ENCODE measurements around the gene ILKAP.

The ILKAP gene

GRCh38 chr2:238123991-238124470 lies 79.5 kb downstream of the ILKAP start:
- no peak for DNase-seq (ENCODE audit: low read depth)
- TF ChIP-seq POLR2A (IDR thresholded peaks at IDR 0.05; ENCODE audit: extremely low read depth, insufficient read length) (no peak), MAX (IDR thresholded peaks at IDR 0.05; ENCODE audit: low read depth, low read length) (no peak), CTCF (IDR thresholded peaks at IDR 0.05; ENCODE audit: low read depth, low read length) (no peak), MYC (IDR thresholded peaks at IDR 0.05; ENCODE audit: low read depth, low read length) (no peak)
- H3K4me3 ChIP-seq (ENCODE audit: low read depth, low read length) = no peak overlapping the region

GRCh38 chr2:238123218-238123971 lies 80.1 kb downstream of the ILKAP start:
- no peak for DNase-seq (ENCODE audit: low read depth)
- TF ChIP-seq MYC (IDR thresholded peaks at IDR 0.05; ENCODE audit: low read depth, low read length) (no peak), MAX (IDR thresholded peaks at IDR 0.05; ENCODE audit: low read depth, low read length) (no peak), CTCF (IDR thresholded peaks at IDR 0.05; ENCODE audit: low read depth, low read length) (no peak), POLR2A (IDR thresholded peaks at IDR 0.05; ENCODE audit: extremely low read depth, insufficient read length) (no peak)
- H3K4me3 ChIP-seq (ENCODE audit: low read depth, low read length) = no peak overlapping the region

- no peak for DNase-seq (ENCODE audit: low read depth)
- no peak overlapping the region for H3K4me3 ChIP-seq (ENCODE audit: low read depth, low read length)
- TF ChIP-seq MAX (IDR thresholded peaks at IDR 0.05; ENCODE audit: low read depth, low read length) (no peak), POLR2A (IDR thresholded peaks at IDR 0.05; ENCODE audit: extremely low read depth, insufficient read length) (no peak), CTCF (IDR thresholded peaks at IDR 0.05; ENCODE audit: low read depth, low read length) (no peak), MYC (IDR thresholded peaks at IDR 0.05; ENCODE audit: low read depth, low read length) (no peak)
Measured at GRCh38 chr2:238122287-238123217, 80.9 kb downstream of the ILKAP start.

- DNase-seq (ENCODE audit: low read depth) = no peak
- H3K4me3 ChIP-seq (ENCODE audit: low read depth, low read length) = no peak overlapping the region
- TF ChIP-seq CTCF (IDR thresholded peaks at IDR 0.05; ENCODE audit: low read depth, low read length) (no peak), POLR2A (IDR thresholded peaks at IDR 0.05; ENCODE audit: extremely low read depth, insufficient read length) (no peak), MAX (IDR thresholded peaks at IDR 0.05; ENCODE audit: low read depth, low read length) (no peak), MYC (IDR thresholded peaks at IDR 0.05; ENCODE audit: low read depth, low read length) (no peak)
Measured at GRCh38 chr2:238121511-238122286, 81.8 kb downstream of the ILKAP start.

All from NB4 (cell line).